GM12801 (cell line): ENCODE results near the gene AKT2.

Experiments
- TF ChIP-seq, protein P1 (sequence below): IDR thresholded peaks from one replicate; pipeline ENCODE4 v1.5.1; 2011; ENCODE audit warnings: control low read depth; ENCODE audit not compliant: insufficient read length; ENCODE audit errors: extremely low read depth

AKT2 gene

DNA sequence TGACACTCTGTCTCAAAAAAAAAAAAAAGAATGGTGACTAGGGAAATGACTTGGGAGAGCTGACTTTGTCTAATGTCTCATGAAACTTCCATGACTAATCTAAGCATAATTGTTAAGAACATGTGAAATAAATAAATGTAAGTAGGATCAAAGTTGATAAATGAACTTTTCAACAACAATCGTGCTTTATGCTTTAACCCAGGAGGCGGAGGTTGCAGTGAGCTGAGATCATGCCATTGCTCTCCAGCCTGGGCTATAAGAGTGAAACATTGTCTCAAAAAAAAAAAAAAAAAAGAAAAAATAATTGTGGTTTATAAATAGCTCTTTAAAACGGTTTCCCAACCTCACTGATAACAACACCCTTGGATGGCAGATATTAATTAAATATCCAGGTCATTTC, 12.9 kb upstream of the AKT2 start:
- TF ChIP-seq, protein P1, sequence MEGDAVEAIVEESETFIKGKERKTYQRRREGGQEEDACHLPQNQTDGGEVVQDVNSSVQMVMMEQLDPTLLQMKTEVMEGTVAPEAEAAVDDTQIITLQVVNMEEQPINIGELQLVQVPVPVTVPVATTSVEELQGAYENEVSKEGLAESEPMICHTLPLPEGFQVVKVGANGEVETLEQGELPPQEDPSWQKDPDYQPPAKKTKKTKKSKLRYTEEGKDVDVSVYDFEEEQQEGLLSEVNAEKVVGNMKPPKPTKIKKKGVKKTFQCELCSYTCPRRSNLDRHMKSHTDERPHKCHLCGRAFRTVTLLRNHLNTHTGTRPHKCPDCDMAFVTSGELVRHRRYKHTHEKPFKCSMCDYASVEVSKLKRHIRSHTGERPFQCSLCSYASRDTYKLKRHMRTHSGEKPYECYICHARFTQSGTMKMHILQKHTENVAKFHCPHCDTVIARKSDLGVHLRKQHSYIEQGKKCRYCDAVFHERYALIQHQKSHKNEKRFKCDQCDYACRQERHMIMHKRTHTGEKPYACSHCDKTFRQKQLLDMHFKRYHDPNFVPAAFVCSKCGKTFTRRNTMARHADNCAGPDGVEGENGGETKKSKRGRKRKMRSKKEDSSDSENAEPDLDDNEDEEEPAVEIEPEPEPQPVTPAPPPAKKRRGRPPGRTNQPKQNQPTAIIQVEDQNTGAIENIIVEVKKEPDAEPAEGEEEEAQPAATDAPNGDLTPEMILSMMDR: no peak

DNA sequence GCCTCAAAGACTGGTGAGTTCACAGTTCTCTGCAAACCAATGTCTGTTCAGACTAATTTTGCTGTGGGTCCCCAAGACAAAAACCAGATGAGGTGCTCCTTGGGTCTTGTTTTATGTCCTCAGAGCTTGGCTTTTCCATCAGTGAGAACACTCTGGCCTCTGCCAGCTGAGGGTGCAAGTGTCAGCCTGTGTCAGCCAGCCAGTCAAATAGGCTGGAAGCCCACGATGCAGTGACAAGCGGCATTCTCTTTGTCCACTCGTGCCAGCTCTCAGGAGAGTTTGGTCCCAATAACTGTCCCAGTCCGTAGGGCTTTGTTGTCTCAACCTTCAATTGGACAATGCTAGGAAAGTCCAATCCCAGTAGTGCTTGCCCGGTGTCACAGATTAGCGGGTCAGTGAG, 9.4 kb upstream of the AKT2 start:
- TF ChIP-seq, protein P1: no peak

DNA sequence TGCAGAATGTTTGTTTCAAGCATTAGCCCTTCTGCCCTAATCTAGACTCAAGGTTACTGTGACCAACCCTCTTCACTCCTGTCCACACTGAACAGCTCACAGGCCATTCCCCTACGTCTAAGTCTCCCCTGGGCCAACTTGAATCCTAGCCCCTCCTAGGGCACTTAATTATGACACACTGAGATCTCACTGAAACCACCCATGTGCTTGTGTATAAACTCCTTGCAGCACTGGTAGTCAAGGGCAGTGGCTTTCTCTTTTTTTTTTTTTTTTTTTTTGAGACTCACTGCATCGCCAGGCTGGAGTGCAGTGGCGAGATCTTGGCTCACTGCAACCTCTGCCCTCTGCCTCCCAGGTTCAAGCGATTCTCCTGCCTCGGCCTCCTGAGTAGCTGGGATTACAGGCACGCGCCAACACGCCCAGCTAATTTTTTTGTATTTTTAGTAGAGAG, 1.9 kb upstream of the AKT2 start:
- TF ChIP-seq, protein P1: no peak

- TF ChIP-seq, protein P1: no peak
Measured at GRCh38 chr19:40286235-40286970, 1.3 kb upstream of the AKT2 start.

DNA sequence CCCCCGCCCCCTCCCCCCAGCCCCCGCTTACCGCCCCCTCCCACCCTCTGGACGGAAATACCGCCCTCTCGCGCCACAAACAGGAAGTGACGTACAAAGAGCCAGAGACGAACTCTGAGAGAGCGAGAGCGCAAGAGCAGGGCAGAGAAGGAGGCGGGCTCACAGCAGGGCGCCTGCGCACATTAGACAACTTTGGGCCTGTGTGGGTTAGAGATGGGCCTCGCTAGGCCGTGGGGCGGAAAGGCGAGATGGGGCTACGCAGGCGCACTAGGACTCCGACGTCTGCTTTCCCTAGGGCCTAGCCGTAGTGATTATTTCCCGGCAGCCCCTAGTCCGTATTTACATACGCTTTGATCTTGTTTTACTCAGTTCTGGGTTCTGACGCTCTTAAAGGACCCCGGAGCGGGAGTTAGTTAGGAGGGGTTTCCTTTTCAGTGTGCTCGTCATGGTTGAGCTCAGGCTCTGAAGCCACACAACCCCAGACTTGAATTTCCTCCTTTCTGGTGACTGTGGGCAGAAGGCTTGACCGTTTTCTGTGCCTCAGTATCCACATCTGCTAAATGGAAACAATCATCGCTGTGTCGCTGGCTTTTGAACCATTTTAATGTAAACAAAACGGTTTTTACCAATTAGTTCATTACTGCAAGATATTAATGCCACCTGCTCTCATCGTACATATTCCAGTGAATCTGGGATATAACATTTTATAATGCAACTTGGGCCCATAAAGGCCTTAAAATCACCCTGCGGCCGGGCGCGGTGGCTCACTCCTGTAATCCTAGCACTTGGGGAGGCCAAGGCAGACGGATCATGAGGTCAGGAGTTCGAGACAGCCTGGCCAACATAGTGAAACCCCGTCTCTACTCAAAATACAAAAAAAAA, 449 bp upstream of the AKT2 start:
- TF ChIP-seq, protein P1: no peak

DNA sequence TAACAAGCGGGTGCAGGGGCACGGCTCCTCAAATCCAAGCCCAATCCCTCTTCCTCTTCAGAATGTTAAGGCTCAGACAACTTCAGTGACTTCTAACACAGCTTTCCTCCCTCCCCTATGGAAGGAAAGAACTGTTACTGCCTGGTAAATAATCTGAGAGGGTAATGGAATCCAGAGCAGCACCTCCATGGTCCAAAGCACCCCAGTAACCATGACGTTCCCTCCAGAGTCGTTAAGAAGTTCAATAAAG, 969 bp downstream of the AKT2 start:
- TF ChIP-seq, protein P1: no peak

DNA sequence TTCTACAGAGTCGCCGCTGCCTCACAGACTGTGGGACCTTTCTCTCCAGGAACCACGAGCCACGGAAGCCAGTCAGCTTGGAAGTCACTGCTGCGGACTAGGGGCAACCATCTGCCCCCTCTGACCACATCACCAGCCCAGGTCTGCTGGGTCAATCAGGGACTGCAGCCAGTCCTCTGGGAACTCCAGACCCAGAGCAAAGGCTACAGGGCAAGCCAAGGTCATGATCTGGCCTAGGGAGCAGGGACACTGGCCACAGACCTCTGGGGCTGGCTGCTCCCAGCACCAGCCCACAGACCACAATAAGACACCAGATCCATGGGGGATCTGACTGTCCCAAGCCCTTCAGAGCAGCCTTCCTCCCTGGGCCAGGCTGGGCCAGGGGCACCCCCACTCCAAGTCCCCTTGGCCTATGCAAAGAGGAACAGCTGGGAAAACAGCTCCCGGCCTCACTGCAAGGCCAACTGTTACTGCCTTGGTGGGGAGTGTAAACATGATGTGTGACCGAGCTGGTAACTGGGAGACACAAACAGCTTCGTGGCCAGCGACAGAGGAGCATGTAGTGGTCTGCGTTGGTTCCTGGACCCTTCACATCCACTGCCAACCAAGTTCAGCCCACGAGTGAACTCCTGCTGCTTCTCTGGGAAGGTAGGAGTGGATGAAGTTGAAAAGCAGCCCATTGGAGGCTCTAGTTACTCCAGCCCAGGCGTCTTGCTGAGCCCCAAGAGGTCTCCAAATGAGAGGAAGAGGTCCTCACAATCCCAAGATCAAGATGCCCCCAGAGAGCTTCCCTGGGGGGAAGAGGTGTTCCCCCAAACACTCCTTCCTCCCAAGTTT, 1.5 kb downstream of the AKT2 start:
- TF ChIP-seq, protein P1: no peak
